Fibroblast of mammary gland (primary cell): ENCODE data around the gene CABLES1.

Experiments used
- DNase-seq: peaks from one replicate; pipeline ENCODE4 v3.0.0-alpha.2; 2010; ENCODE audit warnings: low read depth
- H3K4me3 ChIP-seq: 2 replicates; pipeline ENCODE4 v1.5.1; 2011; ENCODE audit warnings: low read depth, mild to moderate bottlenecking, low read length, moderate library complexity; ENCODE audit not compliant: control insufficient read depth
- TF ChIP-seq, protein P1 (sequence below): conservative IDR thresholded peaks from 2 replicates; pipeline ENCODE4 v1.5.1; 2011; ENCODE audit warnings: low read depth, low read length, inconsistent platforms; ENCODE audit not compliant: control insufficient read depth, insufficient read depth

CABLES1 gene

DNA sequence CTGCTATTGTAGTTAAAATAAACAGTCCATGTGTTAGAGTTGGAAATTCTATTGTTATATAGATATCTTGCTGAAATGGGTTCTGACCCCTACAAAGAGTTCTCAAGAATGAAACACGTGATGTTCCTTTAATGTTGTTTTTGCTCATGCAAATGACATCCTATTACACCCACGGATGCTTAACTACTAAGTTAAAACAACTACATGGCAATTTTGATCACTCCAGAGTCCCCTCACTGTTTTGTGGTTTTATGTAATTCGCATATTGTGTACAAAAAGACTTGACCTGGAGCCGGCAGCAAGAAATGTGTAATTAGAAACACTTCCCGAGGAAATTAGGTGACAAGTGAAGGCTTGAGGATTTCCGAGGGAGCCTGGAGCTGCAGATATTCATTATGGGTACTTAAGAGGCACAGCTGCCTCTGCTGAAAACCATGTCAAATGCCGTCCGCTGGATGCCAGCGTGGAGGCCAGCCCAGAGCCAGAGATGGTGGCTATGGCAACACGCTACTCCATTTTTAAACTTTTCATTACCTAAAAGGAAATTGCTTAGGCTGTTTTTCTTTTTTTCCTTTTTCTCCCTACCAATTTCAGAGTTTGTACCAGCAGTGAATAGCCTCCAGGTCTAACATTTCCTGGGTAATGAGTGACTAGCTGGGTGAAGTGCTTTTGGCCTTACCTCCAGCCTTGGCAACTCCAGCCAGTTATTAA, 21.0 kb upstream of the CABLES1 start:
- peak; percentile 73 for DNase-seq
- H3K4me3 ChIP-seq, result no peak overlapping the region
- TF ChIP-seq, protein P1, sequence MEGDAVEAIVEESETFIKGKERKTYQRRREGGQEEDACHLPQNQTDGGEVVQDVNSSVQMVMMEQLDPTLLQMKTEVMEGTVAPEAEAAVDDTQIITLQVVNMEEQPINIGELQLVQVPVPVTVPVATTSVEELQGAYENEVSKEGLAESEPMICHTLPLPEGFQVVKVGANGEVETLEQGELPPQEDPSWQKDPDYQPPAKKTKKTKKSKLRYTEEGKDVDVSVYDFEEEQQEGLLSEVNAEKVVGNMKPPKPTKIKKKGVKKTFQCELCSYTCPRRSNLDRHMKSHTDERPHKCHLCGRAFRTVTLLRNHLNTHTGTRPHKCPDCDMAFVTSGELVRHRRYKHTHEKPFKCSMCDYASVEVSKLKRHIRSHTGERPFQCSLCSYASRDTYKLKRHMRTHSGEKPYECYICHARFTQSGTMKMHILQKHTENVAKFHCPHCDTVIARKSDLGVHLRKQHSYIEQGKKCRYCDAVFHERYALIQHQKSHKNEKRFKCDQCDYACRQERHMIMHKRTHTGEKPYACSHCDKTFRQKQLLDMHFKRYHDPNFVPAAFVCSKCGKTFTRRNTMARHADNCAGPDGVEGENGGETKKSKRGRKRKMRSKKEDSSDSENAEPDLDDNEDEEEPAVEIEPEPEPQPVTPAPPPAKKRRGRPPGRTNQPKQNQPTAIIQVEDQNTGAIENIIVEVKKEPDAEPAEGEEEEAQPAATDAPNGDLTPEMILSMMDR, result no peak

DNA sequence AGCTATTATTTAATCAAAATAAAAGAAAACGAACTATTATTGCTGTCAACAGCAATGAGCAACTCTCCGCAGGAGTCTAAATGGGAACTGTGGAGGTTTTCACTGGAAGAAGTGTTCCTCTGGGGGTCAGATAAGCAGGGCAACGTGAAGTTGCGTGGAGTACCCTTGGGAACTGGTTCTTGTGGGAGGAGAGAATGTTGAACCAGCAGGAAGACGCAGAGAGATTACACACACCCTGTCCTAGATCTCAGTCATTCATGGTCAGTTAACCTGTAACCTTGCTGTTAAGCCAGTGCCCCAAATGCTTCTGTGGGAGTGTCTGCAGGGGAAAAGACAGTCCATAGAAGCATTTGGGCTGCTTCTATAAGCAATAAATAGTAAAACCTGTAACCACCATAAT, 20.4 kb upstream of the CABLES1 start:
- DNase-seq, result peak; percentile 92
- no peak overlapping the region for H3K4me3 ChIP-seq
- TF ChIP-seq, protein P1, result no peak

DNA sequence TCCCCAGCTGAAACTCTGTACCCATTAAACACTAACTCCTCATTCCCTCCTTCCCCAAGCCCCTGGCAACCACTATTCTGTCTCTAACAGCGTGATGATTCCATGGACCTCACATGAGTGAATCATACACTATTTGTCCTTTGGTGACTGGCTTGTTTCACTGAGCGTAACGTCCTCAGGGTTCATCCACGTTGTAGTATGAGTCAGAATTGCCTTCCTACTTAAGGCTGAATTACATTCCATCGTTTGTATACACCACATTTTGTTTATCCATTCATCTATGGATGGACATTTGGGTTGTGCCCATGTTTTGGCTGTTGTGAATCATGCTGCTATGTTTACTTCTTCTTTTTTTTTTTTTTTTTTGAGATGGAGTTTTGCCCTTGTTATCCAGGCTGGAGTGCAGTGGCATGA, 19.6 kb upstream of the CABLES1 start:
- no peak overlapping the region for H3K4me3 ChIP-seq
- DNase-seq, result peak; percentile 100
- TF ChIP-seq, protein P1, result no peak

DNA sequence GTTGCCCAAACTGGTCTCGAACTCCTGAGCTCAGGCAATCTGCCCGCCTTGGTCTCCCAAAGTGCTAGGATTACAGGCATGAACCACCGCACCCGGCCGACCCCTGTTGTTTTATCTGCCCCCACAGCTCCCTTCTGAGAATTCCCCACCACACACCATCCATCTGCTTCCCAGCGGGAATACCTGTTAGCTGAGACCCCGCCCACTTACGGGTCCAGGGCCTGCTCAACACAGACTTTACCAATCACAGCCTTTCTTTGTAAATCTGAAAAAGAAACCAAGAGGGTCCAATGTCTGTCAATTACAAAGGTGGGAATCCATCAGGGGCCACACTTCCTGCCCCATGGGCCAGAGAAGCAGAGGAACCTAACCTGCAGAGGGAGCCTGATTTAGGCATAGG, 14.2 kb upstream of the CABLES1 start:
- TF ChIP-seq, protein P1, result no peak
- no peak overlapping the region for H3K4me3 ChIP-seq
- DNase-seq, result no peak

DNA sequence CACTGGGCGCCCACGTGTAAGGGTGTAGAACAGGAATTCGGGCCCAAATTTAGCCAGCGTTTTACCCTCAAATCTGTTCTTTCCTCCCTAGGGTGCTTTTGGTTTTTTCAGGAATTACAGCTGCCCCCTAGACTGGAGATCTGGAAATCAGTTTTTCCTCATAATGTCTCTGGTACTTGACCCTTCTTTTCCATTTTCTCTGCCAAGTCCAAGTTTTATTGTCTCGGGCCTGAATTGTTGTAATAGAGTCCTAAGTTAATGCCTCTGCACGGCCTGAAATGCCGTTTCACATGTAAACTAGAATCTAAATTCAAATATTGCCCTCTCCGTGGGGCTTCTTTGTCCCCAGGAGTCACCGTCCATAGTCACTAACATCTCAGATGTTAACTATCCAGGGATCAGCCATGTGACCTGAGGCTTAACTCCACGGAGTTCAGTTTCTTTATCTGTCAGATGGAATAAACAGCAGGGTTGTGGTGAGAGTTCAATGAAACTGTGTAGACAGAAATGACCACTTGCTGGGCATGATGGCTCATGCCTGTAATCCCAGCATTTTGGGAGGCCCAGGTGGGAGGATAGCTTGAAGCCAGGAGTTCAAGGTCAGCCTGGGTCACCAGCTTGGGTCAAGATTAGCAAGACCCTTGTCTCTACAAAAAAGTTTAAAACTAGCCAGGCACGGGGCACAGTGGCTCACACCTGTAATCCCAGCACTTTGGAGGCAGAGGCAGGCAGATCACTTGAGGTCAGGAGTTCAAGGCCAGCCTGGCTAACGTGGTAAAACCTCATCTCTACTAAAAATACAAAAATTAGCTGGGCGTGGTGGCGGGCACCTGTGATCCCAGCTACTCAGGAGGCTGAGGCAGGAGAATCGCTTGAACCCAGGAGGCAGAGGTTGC, 12.7 kb upstream of the CABLES1 start:
- TF ChIP-seq, protein P1, result no peak
- DNase-seq, result no peak
- no peak overlapping the region for H3K4me3 ChIP-seq

DNA sequence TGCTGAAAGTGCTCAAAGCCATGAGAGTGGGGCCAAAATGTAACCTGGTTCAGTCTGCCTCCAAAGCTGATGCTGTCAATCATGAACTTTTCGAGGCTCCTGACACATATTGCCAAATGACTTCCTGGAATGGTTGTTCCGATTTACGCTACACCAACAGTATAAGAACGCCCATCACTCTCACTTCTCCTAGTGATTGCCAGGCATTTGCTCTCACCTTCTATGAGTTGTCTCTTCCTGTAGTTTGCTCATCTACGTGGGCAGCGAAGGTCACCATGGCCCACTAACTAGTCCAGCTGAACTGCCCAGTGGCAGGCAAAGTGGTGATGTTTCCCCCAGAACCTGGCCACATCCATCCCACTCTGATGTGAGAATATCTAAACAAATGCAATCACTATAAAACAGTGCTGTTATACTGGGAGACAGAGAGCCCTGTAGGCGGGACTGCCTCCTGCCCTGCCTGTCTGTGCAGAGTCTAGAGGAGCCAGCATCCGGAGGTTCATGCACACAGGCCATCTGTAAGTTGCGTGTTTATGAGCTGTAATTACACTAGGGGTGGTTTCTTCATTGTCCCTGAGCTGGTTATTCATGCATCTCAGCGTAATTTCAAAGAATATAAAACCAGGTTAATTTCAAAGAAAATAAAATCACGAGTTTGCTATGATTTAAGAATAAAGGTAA, 8.8 kb upstream of the CABLES1 start:
- H3K4me3 ChIP-seq, result no peak overlapping the region
- TF ChIP-seq, protein P1, result no peak
- no peak for DNase-seq
